HG03565 (cell line): ENCODE data around the gene CHN2.

Source experiments
- ATAC-seq: cut with Tn5 transposase; IDR thresholded peaks from one replicate; pipeline ENCODE4 v1.9.1; 2021; ENCODE audit warnings: mild to moderate bottlenecking, moderate library complexity; ENCODE audit not compliant: unreplicated experiment

The CHN2 gene

GRCh38 chr7:29458933-29459332, 264.4 kb downstream of the CHN2 start:
- no peak for ATAC-seq

GRCh38 chr7:29459589-29459988, 265.0 kb downstream of the CHN2 start:
- no peak for ATAC-seq

GRCh38 chr7:29461996-29462395, 267.4 kb downstream of the CHN2 start:
- no peak for ATAC-seq

- ATAC-seq = no peak
Observed at GRCh38 chr7:29463504-29464158, 269.1 kb downstream of the CHN2 start.

GRCh38 chr7:29464753-29465152, 270.2 kb downstream of the CHN2 start:
- ATAC-seq = no peak

- ATAC-seq = no peak
Observed at GRCh38 chr7:29467193-29467926, 272.8 kb downstream of the CHN2 start.

GRCh38 chr7:29468196-29468595, 273.6 kb downstream of the CHN2 start:
- no peak for ATAC-seq

GRCh38 chr7:29469281-29469680, 274.7 kb downstream of the CHN2 start:
- ATAC-seq = no peak

- no peak for ATAC-seq
Observed at GRCh38 chr7:29469976-29470557, 275.5 kb downstream of the CHN2 start.

GRCh38 chr7:29471444-29472138, 277.0 kb downstream of the CHN2 start:
- no peak for ATAC-seq

GRCh38 chr7:29476916-29477315, 282.3 kb downstream of the CHN2 start:
- ATAC-seq = no peak

GRCh38 chr7:29478226-29478625, 283.7 kb downstream of the CHN2 start:
- ATAC-seq = no peak

GRCh38 chr7:29478687-29479240, 284.2 kb downstream of the CHN2 start:
- no peak for ATAC-seq

- ATAC-seq = no peak
Observed at GRCh38 chr7:29479301-29480200, 285.0 kb downstream of the CHN2 start.

- ATAC-seq = no peak
Observed at GRCh38 chr7:29480451-29480850, 285.9 kb downstream of the CHN2 start.

GRCh38 chr7:29480934-29481651, 286.5 kb downstream of the CHN2 start:
- ATAC-seq = no peak

GRCh38 chr7:29482056-29482455, 287.5 kb downstream of the CHN2 start:
- ATAC-seq = no peak

GRCh38 chr7:29483219-29484104, 288.9 kb downstream of the CHN2 start:
- ATAC-seq = no peak

GRCh38 chr7:29484280-29484679, 289.7 kb downstream of the CHN2 start:
- ATAC-seq = no peak
